Smooth muscle cell of the umbilical artery (primary cell): ENCODE data around the gene NOP56. TPM values are rescaled to one million over a fixed set of nuclear protein-coding genes. Genes with fewer than 3 reads are reported as not detected.

ENCODE experiments used
- total RNA-seq: library from RNA; depleted of rRNA; stranded (reverse); fragments of >200 nt; gene quantifications from 2 replicates; pipeline ENCODE4 v1.2.3, GENCODE V29; 2014

Gene NOP56, protein sequence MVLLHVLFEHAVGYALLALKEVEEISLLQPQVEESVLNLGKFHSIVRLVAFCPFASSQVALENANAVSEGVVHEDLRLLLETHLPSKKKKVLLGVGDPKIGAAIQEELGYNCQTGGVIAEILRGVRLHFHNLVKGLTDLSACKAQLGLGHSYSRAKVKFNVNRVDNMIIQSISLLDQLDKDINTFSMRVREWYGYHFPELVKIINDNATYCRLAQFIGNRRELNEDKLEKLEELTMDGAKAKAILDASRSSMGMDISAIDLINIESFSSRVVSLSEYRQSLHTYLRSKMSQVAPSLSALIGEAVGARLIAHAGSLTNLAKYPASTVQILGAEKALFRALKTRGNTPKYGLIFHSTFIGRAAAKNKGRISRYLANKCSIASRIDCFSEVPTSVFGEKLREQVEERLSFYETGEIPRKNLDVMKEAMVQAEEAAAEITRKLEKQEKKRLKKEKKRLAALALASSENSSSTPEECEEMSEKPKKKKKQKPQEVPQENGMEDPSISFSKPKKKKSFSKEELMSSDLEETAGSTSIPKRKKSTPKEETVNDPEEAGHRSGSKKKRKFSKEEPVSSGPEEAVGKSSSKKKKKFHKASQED
- total RNA-seq, result 119 and 127 TPM in 2 replicates

DNA sequence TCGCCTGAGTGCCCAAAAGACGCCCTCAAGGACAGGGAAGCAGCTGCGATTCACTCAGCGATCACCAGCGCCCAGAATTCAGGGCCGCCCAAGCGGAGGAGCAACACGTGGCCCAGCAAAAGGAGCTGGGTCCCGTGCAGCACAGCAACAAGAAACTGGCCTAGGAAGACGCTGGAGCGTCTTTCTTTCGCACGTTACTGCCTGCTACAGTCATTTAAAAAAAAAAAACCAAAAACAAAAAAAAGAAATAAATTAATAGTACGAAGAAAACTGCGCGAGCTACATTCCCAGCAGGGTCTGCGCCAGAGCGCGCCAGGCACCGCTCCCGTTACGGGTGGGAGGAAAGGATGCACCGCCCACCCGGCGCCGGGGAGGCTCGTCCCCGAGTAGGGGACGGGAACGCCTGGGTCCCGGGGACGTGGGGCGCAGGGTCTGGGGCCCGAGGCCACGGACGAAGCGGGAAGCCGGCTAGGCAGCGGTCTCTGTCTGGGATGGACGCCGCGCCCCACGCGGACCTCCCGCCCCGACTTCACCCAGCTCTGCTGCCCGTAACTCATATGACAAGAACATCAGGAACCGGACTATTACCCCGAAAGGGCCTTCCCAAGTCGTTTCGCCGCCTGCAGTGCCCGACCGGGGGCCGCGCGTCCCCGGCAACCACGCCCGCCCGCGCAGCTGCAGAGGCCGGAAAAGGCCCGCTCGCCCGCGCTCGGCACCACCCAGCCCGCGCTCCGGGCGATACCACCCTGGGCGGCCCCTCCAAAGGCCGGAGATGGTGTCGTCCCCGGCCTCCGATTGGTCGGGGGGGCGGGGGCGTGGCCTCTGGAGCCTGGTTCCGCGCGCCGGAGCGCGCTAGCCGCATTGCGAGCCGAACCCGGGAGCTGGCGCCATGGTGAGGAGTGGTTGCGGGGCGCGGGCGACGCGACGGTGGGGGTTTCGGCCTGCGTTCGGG lies at the start of gene NOP56:
NOP56 (plus strand) TSS at position 861 of the 952 bp plus-strand sequence; CDS start at position 890, 29 bp downstream.

GRCh38 chr20:2663887-2664719 lies 11.7 kb downstream of the NOP56 start, which contains the start of gene IDH3B:
TSS of gene IDH3B (minus strand) at chr20:2664216. CDS start at chr20:2664188, 28 bp downstream.

DNA sequence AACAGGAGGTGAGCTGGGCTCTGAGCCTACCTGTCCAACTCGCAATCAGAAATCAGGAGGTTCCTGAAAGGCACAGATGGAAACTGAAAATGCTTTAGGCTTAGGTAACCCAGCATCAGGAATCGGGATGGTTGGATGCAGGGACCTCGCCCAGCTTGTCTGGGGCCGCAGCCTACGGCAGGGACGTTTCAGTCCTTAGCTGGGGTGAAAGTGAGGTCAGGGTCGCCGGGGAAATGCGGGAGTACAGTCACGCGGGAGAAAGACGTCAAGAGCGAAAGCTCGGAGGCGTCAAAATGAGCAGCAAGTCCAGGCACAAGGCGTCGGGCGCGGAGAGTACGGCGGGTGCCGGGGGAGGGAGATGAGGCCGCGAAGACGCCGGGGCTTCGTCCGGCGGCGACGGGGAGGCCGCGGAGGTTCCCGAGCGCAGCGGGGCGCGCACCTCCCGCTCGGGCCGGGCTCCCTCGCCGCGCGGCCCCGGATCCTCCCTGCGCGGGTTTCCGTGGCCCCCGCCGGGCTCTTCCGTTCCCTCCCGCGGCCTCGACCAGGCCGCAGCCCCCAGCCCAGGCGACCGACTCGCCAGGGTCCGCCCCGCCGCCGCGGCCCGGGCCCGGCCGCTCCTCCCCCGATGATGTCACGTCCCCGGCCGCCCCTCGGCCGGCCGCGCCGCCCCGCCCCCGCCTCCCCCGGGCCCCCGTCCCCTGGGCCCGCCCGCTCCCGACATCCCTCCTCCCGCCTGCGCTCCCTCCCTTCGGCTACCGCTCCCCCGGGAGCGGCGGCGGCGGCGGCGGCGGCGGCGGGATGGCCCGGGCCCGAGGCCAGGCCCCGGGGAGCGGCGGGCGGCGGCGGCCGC lies 39.8 kb downstream of the NOP56 start, which contains the start of gene EBF4:
EBF4 (plus strand) TSS at position 745 of the 850 bp plus-strand sequence. CDS start 866 bp downstream, outside the sequence.

Other genes starting within 250 kb of the NOP56 start
- 99.8 and 135 TPM in 2 replicates for gene SNRPB, start 181.8 kb upstream of the NOP56 start, total RNA-seq
- gene ZNF343, start 143.7 kb upstream of the NOP56 start, total RNA-seq, result 10.7 and 14.3 TPM in 2 replicates
- gene TMC2, start 116.1 kb upstream of the NOP56 start, total RNA-seq, result not detected in 2 replicates
- gene IDH3B, start 11.6 kb downstream of the NOP56 start, total RNA-seq, result 62.1 and 66.0 TPM in 2 replicates
- gene EBF4, start 40.1 kb downstream of the NOP56 start, total RNA-seq, result 1.8 and 1.9 TPM in 2 replicates
- 1.1 and 3.9 TPM in 2 replicates for gene CPXM1, start 148.0 kb downstream of the NOP56 start, total RNA-seq
- not detected in 2 replicates for gene C20orf141, start 162.4 kb downstream of the NOP56 start, total RNA-seq
- not detected in 2 replicates for gene TMEM239, start 163.7 kb downstream of the NOP56 start, total RNA-seq
- gene PCED1A, start 188.0 kb downstream of the NOP56 start, total RNA-seq, result 26.5 and 33.0 TPM in 2 replicates
- 51.2 and 57.6 TPM in 2 replicates for gene VPS16, start 188.1 kb downstream of the NOP56 start, total RNA-seq
- gene PTPRA, start 220.8 kb downstream of the NOP56 start, total RNA-seq, result 20.2 and 32.8 TPM in 2 replicates